ENCODE data around the gene CST1.

CST1 gene

DNA sequence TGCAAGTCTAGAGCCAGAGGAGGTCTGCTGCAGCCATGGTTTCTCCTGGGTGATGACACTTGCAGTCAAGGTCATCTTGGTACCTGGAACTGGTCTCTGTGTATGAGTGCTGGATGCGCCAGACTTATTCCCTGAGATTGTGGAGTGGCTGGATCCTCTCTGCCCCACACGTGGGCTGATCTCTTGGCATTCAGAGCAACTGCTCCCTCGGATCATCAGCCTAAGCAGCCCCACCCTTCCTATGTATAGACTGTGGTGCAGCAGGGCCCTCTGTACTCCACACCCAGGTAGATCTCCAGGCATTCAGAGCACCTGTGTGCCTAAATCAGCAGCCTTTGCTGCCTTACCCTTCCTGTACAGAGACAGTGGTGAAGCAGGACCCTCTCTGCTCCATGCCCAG, 49.8 kb downstream of the CST1 start:
- FAIRE-seq = no peak
- no peak for DNase-seq (ENCODE audit: insufficient read length, low spot score)
- TF ChIP-seq POLR2A (IDR thresholded peaks at IDR 0.05; ENCODE audit: low read depth, low read length) = no peak

DNA sequence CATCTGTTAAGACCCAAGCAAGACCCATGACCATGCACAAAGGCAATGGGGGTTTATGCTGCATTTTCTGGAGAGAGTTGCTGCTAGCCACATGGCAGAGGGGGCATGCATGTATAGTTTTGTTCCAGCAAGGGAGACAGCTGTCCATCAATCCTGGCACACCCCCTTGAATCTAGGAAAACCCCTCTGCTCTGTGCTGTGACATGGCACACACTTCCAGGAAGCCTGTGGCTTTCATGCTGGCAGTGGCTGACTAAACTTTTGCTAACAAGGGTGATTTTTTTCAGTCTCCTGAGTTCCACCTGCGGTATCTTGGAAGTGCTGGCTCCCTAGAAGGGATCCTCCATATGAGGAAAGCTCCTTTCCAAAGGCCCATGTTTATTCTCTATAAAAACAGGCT, 52.8 kb downstream of the CST1 start:
- TF ChIP-seq POLR2A (IDR thresholded peaks at IDR 0.05; ENCODE audit: low read depth, low read length) = no peak
- DNase-seq (ENCODE audit: insufficient read length, low spot score) = no peak
- no peak for FAIRE-seq
